Caco-2 (cell line): ENCODE measurements around the gene STRN3. TPM values are rescaled to one million over a fixed set of nuclear protein-coding genes. Genes with fewer than 3 reads are reported as not detected.

ENCODE experiments used
- BruUV-seq: library from RNA; stranded (reverse); fragments of 400-500 nt; replicated peaks from 2 replicates; lab custom pipeline; 2021; lab: Mats Ljungman, UMichigan
- CTCF ChIA-PET: fragments of 300-600 bp; sonication (Branson Sonifier 250); formaldehyde crosslinking; loops from one replicate; lab custom pipeline; 2022; ENCODE audit warnings: antibody characterized with exemption; lab: Charles Lee
- POLR2A ChIA-PET: fragments of 300-600 bp; sonication (Branson Sonifier 250); formaldehyde crosslinking; loops from one replicate; lab custom pipeline; 2022; ENCODE audit warnings: antibody characterized with exemption; lab: Charles Lee
- DNase-seq, 2 experiments: peaks; one replicate each; pipeline versions ENCODE4 v3.0.0 to v3.0.0-alpha.2; 2020 to 2022
- H3K27me3 ChIP-seq: replicated peaks from 2 replicates; pipeline ENCODE4 v1.6.0; 2011; ENCODE audit warnings: low read length; ENCODE audit not compliant: control insufficient read depth, insufficient read depth
- H3K36me3 ChIP-seq: 2 replicates; pipeline ENCODE4 v1.5.1; 2011; ENCODE audit warnings: low read length; ENCODE audit not compliant: control insufficient read depth, insufficient read depth
- H3K4me1 ChIP-seq: fragments of 250-450 bp; sonication (Bioruptor Pico); 2 replicates; pipeline ENCODE4 v1.5.1; 2020; ENCODE audit warnings: mild to moderate bottlenecking
- H3K4me3 ChIP-seq: 2 replicates; pipeline ENCODE4 v1.5.1; 2011; ENCODE audit warnings: low read depth, mild to moderate bottlenecking, control low read depth, low read length
- H3K9me3 ChIP-seq: fragments of 250-450 bp; sonication (Bioruptor Pico); 2 replicates; pipeline ENCODE4 v1.5.1; 2020; ENCODE audit warnings: mild to moderate bottlenecking, moderate library complexity
- H3K27ac Mint-ChIP-seq: one replicate; pipeline ENCODE4 v1.8.0; 2022; ENCODE audit warnings: mixed read lengths; ENCODE audit not compliant: unreplicated experiment
- H3K27me3 Mint-ChIP-seq: one replicate; pipeline ENCODE4 v1.8.0; 2022; ENCODE audit warnings: mixed read lengths; ENCODE audit not compliant: insufficient read depth, unreplicated experiment
- H3K36me3 Mint-ChIP-seq: one replicate; pipeline ENCODE4 v1.8.0; 2022; ENCODE audit warnings: mild to moderate bottlenecking, mixed read lengths; ENCODE audit not compliant: insufficient read depth, unreplicated experiment
- H3K4me1 Mint-ChIP-seq: one replicate; pipeline ENCODE4 v1.8.0; 2022; ENCODE audit warnings: low read depth, mixed read lengths; ENCODE audit not compliant: unreplicated experiment
- H3K4me3 Mint-ChIP-seq: one replicate; pipeline ENCODE4 v1.8.0; 2022; ENCODE audit warnings: mild to moderate bottlenecking, moderate library complexity, mixed read lengths; ENCODE audit not compliant: unreplicated experiment
- H3K9me3 Mint-ChIP-seq: one replicate; pipeline ENCODE4 v1.8.0; 2022; ENCODE audit warnings: mixed read lengths; ENCODE audit not compliant: unreplicated experiment
- CTCF ChIP-seq, 2 experiments: fragments of 200-600 bp in 1 of 2; IDR thresholded peaks; 1 replicate in 1 of 2; 2 replicates in 1 of 2; pipeline versions ENCODE4 v1.5.1 to v1.8.0; 2011 to 2022; ENCODE audit warnings: antibody characterized with exemption in 1 of 2, control low read depth in 1 of 2, inconsistent platforms in 1 of 2, low read depth in 1 of 2, low read length in 1 of 2, mild to moderate bottlenecking in 1 of 2, moderate library complexity in 1 of 2; ENCODE audit not compliant: insufficient read depth in 1 of 2, severe bottlenecking in 1 of 2, unreplicated experiment in 1 of 2
- intact Hi-C: fragments of 100-400 bp; cut with micrococcal nuclease; formaldehyde crosslinking; loops from one replicate; pipeline ENCODE4 v1.10.0; 2022; ENCODE audit not compliant: unreplicated experiment
- microRNA-seq: library from miRNA; unstranded; fragments of <30 nt; microRNA quantifications from one replicate; pipeline ENCODE4 v1.2.0, GENCODE V29; 2022
- total RNA-seq: library from RNA; stranded (reverse); gene quantifications from 2 replicates; pipeline ENCODE4 v1.2.3, GENCODE V29; 2022

The STRN3 gene
- total RNA-seq, 1 experiment from 2014 or later = 38.0 TPM

DNA sequence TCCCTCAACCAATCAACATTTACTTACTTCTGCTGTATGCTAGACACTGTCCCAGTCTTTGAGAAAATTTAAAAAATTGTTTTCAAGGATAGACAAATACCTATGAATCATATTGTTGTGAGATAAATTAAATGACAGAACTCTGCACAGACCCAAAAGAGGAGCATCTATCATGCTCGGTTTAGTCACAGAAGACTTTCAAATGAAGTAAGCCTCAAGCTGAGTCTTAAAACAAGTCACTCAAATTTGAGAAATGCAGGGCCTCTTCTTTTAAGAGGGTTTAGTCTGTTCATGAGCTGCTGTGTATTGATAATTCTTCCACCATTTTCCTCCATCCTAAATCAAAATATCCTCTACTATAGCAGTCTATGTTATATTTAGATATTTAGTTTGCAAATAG, 176.2 kb downstream of the STRN3 start:
- no TSS peak for BruUV-seq

DNA sequence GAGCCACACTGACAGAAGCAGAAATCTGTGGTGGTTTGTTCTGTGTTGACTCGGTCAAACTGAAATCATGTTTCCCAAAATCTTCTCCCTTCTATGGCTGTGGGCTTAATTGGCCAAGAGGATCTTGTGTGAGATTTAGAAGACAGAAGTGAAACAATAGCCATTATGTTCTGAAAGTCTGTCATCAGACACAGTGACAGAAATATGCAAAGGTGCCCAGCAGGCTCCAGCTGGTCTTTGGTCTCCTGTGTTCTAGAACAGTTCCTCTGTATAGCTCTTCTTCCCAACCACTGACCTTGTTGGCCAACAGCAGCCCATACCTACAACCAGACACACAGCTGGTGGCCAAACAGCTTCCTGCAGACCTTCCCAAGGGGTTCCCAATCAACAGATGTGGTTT, 176.8 kb downstream of the STRN3 start:
- H3K4me3 ChIP-seq = no peak overlapping the region
- H3K9me3 ChIP-seq = no peaks in the 10 kb centered on the region
- Mint-ChIP-seq H3K4me1 (no peaks in the 10 kb centered on the region), H3K9me3 (no peaks in the 10 kb centered on the region), H3K27ac (no peak overlapping the region), H3K4me3 (no peak overlapping the region), H3K27me3 (peaks cover 20% of the 10 kb centered on the region), H3K36me3 (no peaks in the 10 kb centered on the region)
- ChIA-PET CTCF (no interaction called here), POLR2A (no interaction called here)
- no peak for DNase-seq
- no peaks in the 10 kb centered on the region for H3K4me1 ChIP-seq
- no peaks in the 10 kb centered on the region for H3K36me3 ChIP-seq
- no TSS peak for BruUV-seq
- H3K27me3 ChIP-seq = peaks cover 1% of the 10 kb centered on the region; the same call in 1 of the 2 replicates
- TF ChIP-seq CTCF (IDR thresholded peaks at IDR 0.05; ENCODE audit: insufficient read depth in 1 of 2, low read depth in 1 of 2, low read length in 1 of 2, severe bottlenecking in 1 of 2, unreplicated experiment in 1 of 2) = no peak
- intact Hi-C loops = no loop called here

More for the DNA sequence above, 176.2 kb downstream of the STRN3 start:
- Histone ChIP-seq H3K36me3 (no peaks in the 10 kb centered on the region), H3K4me3 (no peak overlapping the region), H3K27me3 (peaks cover 1% of the 10 kb centered on the region; the same call in 1 of the 2 replicates), H3K4me1 (no peaks in the 10 kb centered on the region), H3K9me3 (no peaks in the 10 kb centered on the region)
- H3K4me1 Mint-ChIP-seq = no peaks in the 10 kb centered on the region
- DNase-seq = no peak
- peaks cover 20% of the 10 kb centered on the region for H3K27me3 Mint-ChIP-seq
- TF ChIP-seq CTCF (IDR thresholded peaks at IDR 0.05; ENCODE audit: insufficient read depth in 1 of 2, low read depth in 1 of 2, low read length in 1 of 2, severe bottlenecking in 1 of 2, unreplicated experiment in 1 of 2) = no peak
- H3K36me3 Mint-ChIP-seq = no peaks in the 10 kb centered on the region
- ChIA-PET POLR2A (no interaction called here), CTCF (no interaction called here)
- no peak overlapping the region for H3K27ac Mint-ChIP-seq
- no peaks in the 10 kb centered on the region for H3K9me3 Mint-ChIP-seq
- no peak overlapping the region for H3K4me3 Mint-ChIP-seq
- intact Hi-C loops = no loop called here

DNA sequence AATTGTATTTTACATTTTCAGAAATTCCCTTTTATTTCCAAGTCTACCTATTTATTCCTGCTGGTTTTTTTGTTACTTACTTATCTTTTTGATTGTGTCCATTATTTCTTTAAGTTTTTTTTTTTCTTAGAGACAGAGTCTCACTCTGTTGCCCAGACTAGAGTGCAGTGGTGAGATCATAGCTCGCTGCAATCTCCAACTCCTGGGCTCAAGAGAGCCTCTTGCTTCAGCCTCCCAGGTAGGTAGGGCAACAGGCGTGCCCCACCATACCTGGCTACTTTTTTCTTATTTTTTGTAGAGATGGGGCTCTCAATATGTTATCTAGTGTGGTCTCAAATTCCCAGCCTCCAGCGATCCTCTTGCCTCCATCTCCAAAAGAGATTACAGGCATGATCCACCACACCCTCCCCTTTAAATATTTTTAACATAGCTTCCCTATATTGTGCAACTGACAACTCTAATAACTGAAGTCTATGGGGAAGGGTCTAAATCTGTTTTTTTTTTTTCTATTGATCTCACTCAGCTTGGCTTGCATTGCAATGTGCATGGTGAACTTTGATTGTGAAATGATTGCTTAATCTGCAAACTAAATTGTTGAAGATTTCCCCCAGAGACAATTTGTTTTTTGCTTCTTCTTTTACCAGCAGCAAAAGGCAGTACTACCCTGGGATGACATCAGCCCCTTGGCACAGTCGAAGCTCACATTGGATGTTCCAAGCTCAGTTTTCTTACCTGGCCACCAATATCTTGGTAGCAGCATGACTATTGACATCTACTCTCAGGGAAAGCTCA, 177.5 kb downstream of the STRN3 start:
- no peak for DNase-seq
- Histone ChIP-seq H3K4me3 (no peak overlapping the region), H3K4me1 (no peaks in the 10 kb centered on the region), H3K27me3 (peaks cover 1% of the 10 kb centered on the region; the same call in 1 of the 2 replicates), H3K9me3 (no peaks in the 10 kb centered on the region), H3K36me3 (no peaks in the 10 kb centered on the region)
- no TSS peak for BruUV-seq
- Mint-ChIP-seq H3K27me3 (peaks cover 20% of the 10 kb centered on the region), H3K4me1 (no peaks in the 10 kb centered on the region), H3K27ac (no peak overlapping the region), H3K9me3 (no peaks in the 10 kb centered on the region), H3K36me3 (no peaks in the 10 kb centered on the region), H3K4me3 (no peak overlapping the region)
- TF ChIP-seq CTCF (IDR thresholded peaks at IDR 0.05; ENCODE audit: insufficient read depth in 1 of 2, low read depth in 1 of 2, low read length in 1 of 2, severe bottlenecking in 1 of 2, unreplicated experiment in 1 of 2) = no peak
- intact Hi-C loops = no loop called here
- CTCF ChIA-PET = no interaction called here
- POLR2A ChIA-PET = no interaction called here

Small RNA genes within 50 kb of the gene (microRNA-seq; reads per million reads assigned to microRNA genes)
- 12.4 reads per million, percentile 52 among the genes with 10 or more reads in this experiment for gene MIR624

Other genes starting within 250 kb of the STRN3 start
- 32.2 and 33.4 TPM in 2 replicates for gene COCH, start 151.8 kb downstream of the STRN3 start, total RNA-seq
- 10.8 and 13.2 TPM in 2 replicates for gene AP4S1, start 730 bp downstream of the STRN3 start, total RNA-seq
- 146 and 147 TPM in 2 replicates for gene HECTD1, start 181.4 kb upstream of the STRN3 start, total RNA-seq